Upper lobe of left lung (tissue), 4 donors: Measurements from ENCODE around the gene UNC79.
"Not testable (repeated sequence)": the region's sequence is repeated elsewhere in the genome, so short reads cannot be mapped to it uniquely, and the experiment has no call there.

Experiments
- EP300 ChIP-seq, 4 donors: sonication (generic); formaldehyde crosslinking; IDR thresholded peaks; one replicate each; pipeline ENCODE4 v1.5.1; 2017; ENCODE audit warnings: antibody characterized with exemption in 4 of 4, control low read depth in 2 of 4
- POLR2AphosphoS5 ChIP-seq, 2 donors: sonication (generic); formaldehyde crosslinking; IDR thresholded peaks; one replicate each; pipeline ENCODE4 v1.5.1; 2017; ENCODE audit warnings: antibody characterized with exemption in 2 of 2
- TF ChIP-seq, protein P1 (sequence below), 6 experiments: fragments of 450-650 bp in 4 of 6; fragments of 200-600 bp in 2 of 6; sonication (generic) in 2 of 6; IDR thresholded peaks; one replicate each; pipeline ENCODE4 v1.5.1; 2016 to 2019; ENCODE audit warnings: antibody characterized with exemption in 6 of 6

DNA sequence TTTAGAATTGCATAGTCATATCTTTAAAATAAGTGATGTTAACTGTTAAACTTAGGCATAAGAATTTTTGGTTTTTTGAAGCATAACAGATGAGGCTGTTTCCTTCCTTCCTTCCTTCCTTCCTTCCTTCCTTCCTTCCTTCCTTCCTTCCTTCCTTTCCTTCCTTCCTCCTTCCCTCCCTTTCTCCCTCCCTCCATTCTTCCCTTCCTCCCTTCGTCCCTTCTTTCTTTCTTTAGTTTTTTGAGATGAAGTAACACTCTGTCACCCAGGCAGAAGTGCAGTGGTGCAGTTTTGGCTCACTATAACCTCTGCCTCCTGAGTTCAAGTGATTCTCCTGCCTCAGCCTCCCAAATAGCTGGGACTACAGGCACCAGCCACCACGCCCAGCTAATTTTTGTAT lies 48.3 kb downstream of the UNC79 start:
- TF ChIP-seq, protein P1, sequence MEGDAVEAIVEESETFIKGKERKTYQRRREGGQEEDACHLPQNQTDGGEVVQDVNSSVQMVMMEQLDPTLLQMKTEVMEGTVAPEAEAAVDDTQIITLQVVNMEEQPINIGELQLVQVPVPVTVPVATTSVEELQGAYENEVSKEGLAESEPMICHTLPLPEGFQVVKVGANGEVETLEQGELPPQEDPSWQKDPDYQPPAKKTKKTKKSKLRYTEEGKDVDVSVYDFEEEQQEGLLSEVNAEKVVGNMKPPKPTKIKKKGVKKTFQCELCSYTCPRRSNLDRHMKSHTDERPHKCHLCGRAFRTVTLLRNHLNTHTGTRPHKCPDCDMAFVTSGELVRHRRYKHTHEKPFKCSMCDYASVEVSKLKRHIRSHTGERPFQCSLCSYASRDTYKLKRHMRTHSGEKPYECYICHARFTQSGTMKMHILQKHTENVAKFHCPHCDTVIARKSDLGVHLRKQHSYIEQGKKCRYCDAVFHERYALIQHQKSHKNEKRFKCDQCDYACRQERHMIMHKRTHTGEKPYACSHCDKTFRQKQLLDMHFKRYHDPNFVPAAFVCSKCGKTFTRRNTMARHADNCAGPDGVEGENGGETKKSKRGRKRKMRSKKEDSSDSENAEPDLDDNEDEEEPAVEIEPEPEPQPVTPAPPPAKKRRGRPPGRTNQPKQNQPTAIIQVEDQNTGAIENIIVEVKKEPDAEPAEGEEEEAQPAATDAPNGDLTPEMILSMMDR (IDR thresholded peaks at IDR 0.05), result not testable (repeated sequence)
- not testable (repeated sequence) for TF ChIP-seq EP300, POLR2AphosphoS5 (IDR thresholded peaks at IDR 0.05)
